CD4-positive, alpha-beta T cell treated with Interleukin-15 for 1 hour (primary cell): ENCODE data around the gene CREM.

ENCODE experiments used
- DNase-seq: peaks from one replicate; pipeline ENCODE4 v3.0.0-alpha.2; 2020

CREM gene

DNA sequence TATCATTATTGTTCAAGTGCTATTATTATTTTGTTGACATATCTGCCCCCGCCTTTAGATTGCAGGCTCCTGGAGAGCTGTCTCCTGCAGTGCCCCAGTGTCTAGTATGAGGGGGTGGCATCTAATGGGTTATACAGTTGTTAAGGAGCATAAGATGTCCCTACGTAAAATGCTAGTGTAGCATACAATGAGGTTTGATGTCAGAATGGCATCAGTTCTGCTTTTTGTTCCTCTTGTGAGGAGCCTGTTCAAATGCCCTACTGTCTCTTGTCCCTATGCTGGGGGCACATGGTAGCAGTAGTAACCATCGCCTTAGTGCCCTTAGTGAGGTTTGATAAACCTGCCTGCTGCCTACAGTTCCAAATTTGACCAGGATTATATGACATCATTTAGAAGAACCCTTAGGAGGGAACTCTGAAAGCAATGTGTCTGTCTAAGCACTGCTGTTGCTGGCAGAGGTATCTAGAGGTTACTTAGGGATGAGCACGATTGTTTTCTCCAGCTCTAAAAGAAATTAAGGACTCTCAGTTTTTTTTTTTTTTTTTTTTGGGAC is 9.7 kb downstream of the CREM start:
- DNase-seq, result peak; percentile 41

DNA sequence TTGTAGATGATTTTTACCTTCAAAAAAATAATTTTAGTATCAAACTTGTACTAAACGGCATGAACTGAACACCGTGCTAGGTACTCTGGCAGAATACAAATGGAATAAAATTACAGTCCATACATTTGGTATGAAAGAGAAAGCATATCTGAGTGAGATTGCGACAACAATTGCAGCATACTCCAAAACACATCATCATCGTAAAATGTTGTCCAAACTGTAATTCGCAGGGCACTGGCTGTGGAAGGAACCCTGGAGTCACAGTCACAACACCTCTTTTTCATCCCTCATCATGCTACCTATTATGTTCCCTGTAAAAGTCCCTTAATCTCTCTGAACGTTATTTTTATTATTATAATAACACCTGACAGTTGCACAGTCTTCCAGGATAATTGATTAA is 13.5 kb downstream of the CREM start:
- no peak for DNase-seq

DNA sequence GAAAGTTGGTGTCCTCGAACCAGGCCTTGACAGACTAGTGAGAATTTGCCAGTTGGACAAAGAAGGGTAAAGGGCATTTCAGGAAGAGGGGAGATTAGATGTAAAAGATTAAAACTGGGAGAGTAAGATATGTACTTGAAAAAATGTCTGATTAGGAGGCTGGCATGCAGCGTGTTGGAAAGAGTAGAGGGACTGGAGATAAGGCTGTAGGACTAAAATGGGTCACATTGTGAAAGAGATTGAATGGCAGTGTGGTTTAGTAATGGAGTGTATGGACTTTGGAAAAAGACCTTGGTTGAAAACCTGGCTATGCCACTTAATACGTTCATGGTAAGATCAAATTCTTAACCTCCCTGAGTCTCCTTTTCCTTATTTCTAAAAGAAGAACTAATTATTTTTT is 14.1 kb downstream of the CREM start:
- no peak for DNase-seq

DNA sequence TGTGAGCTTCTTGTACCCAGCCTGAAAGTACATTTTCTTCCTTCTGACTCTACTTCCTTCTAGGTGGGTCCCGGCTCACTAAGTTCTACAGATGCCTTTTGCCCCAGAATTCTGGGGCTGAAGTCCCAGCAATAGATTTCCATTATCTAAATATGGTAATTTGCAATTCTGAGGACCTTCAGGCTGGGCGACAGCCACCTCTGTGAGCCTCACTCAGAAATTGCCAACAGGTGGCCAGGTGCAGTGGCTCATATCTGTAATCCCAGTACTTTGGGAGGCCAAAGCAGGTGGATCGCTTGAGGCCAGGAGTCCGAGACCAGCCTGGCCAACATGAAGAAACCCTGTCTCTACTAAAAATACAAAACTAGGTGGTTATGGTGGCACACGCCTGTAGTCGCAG is 23.7 kb downstream of the CREM start:
- no peak for DNase-seq

DNA sequence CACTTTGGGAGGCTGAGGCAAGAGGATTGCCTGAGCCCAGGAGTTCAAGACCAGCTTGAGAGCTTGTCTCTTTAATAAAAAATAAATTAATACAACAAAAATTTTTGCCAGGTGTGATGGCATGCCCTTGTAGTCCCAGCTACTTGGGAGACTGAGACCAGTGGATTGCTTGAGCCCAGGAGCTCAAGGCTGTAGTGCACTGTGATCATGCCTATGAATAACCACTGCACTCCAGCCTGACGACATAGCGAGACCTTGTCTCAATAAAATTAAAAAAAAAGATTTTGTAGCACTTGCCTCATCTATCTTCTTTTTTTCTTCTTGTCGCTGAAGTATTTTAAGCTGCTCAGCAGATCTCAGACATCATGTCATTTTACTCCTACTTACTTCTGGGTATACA is 26.3 kb downstream of the CREM start:
- DNase-seq, result no peak

GRCh38 chr10:35153716-35154115 is 27.1 kb downstream of the CREM start:
- no peak for DNase-seq

DNA sequence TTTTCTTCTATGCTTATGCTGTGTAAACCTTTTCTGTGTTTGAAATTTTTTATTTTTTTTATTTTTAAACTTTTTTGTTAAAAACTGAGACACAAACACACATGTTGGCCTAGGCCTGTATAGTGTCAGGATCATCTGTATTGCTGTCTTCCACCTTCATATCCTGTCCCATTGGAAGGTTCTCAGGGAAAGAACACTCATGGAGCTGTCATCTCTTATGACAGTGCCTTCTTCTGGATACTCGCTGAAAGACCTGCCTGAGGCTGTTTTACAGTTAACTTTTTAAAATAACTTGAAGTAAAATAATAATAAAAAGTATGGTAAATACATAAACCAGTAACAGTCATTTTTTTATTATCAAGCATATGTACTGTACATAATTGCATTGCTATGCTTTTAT is 34.1 kb downstream of the CREM start:
- no peak for DNase-seq

GRCh38 chr10:35161906-35162305 is 35.3 kb downstream of the CREM start:
- DNase-seq, result no peak

GRCh38 chr10:35165136-35165535 is 38.5 kb downstream of the CREM start:
- DNase-seq, result no peak

GRCh38 chr10:35165811-35166210 is 39.2 kb downstream of the CREM start:
- no peak for DNase-seq

DNA sequence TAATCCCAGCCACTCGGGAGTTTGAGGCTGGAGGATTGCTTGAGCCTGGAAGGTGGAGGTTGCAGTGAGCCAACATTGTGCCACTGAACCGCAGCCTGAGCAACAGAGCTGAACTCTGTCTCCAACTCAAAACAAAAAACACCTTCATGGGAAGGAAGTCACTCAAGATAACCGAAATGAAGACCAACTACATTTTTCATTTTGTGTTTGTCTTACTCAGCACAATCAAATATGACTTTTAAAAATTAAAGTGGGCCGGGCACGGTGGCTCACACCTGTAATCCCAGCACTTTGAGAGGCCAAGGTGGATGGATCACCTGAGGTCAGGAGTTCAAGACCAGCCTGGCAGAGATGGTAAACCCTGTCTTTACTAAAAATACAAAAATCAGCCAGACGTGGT is 40.0 kb downstream of the CREM start:
- no peak for DNase-seq

DNA sequence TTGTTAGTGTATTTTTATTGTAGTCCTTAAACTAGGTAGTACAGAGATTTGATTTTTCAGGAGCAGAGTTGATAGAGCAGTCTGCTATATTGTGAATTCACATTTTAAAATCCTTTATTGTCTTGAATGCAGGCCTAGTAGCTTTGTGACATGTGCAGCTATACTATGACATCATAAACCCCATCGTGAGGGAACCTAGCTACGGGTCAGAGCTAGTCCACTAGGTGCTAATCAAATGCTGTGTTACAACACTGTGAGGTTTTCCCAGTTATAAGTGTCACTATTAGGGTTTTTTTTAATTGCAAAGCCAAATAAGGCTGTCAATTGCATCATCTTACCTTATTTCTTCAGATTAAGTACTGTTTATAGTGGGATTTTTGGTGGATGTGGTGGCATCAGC is 40.7 kb downstream of the CREM start:
- no peak for DNase-seq

DNA sequence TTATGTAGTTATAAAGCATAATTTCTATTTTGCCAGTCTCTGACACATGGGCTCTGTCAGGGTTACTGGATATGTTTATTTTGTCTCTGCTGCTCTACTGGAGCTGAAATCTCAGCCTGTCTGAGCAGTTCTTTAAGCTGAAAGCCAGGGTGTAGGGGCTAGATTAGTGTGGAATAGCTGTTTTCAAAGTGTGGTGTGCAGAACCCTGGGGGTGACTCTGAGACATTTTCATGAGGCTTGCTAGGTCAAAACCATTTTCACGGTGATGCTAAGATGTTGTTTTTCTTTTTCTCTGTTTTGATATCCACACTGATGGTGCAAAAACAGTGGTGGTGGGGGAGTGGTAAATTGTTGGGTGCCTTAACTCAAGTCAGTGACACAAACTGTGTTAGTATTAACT is 45.5 kb downstream of the CREM start:
- no peak for DNase-seq

DNA sequence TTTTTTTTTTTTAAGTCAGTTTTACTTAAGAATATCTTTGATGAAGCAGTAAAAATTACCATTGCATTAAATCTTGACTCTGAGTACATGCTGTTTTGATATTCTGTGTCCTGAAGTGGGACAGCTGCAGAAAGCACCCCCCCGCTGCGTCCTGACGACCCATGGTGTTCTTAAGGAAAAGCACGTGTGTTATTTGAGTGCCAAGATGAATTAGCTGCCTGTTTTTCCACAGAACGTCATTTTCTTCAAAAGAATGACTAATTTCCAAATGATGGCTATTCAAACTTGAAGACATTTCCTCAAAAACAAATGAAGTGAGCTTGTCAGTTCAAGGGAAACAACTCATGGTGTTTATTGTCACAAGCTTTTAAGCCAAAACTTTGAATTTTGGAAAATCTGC is 45.9 kb downstream of the CREM start:
- DNase-seq, result no peak

GRCh38 chr10:35178331-35178730 is 51.7 kb downstream of the CREM start:
- DNase-seq, result no peak

DNA sequence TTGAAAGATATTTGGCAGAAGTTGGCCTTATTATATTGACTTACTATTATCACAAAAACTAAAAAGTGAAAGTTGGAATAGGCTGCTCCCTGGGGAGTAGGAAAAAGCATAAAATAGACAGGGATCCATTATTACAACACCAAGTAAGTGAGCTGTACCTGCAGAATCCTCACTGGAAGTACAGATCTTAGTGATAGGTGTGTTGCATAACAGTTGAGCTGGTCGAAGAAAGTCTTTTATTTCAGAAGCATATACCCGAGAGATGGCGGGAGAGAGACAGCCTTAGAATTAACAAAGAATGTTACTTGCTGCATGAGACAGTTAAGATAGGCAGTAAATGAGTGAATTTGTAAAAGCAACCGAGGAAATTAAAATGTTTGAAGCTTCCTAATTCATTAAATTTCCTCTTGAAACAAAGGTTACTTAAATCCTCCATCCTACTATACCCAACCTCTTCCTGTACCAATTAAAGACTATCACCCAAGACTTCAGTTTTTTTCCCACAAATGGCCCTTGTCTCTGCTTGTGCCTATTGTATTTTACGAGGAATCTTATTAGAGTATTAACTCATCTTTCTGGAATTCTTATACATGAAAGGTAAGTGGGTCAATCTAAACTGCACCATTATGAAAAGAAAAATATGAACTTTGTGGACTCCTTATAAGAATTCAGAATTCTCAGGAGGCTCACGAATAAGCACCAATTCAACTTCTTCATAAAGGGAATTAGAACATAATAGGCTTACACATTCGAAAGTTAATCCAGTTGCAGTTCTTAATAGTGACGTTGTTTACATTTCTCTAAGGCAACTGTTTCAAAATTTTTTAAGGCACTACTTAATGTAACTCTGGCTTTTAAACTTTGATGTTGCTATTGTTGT is 56.2 kb downstream of the CREM start:
- DNase-seq, result no peak

DNA sequence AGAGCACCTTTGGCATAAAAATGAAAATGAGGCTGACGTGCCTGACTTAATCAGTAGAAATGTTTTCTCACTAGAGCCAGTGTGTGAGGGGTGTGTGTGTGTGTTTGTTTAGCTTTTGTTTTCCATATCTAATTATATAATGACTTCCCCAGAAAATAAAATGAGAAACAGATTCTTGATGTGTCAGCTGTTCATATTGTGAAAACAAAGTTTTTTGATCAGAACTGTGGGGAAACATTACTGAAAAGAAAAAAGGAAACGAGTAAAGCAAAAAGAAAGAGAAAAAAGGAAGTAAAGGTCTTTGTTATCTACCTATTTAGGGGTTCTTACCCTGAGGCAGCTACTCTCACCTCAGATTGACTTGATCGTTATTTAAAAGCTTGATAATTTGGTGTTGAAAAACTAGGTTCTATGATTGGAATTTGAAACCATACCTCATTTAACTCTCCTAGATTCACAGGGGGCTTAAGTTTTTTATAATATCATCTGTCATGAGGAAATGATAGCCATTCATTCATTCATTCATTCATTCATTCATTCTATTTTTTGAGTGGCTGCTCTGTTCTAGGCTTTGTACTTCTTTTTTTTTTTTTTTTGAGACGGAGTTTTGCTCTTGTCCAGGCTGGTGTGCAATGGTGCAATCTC is 58.0 kb downstream of the CREM start:
- DNase-seq, result no peak

GRCh38 chr10:35185260-35186034 is 58.8 kb downstream of the CREM start:
- DNase-seq, result no peak

GRCh38 chr10:35188954-35189353 is 62.3 kb downstream of the CREM start:
- no peak for DNase-seq

GRCh38 chr10:35191523-35191922 is 64.9 kb downstream of the CREM start:
- DNase-seq, result peak; percentile 17

DNA sequence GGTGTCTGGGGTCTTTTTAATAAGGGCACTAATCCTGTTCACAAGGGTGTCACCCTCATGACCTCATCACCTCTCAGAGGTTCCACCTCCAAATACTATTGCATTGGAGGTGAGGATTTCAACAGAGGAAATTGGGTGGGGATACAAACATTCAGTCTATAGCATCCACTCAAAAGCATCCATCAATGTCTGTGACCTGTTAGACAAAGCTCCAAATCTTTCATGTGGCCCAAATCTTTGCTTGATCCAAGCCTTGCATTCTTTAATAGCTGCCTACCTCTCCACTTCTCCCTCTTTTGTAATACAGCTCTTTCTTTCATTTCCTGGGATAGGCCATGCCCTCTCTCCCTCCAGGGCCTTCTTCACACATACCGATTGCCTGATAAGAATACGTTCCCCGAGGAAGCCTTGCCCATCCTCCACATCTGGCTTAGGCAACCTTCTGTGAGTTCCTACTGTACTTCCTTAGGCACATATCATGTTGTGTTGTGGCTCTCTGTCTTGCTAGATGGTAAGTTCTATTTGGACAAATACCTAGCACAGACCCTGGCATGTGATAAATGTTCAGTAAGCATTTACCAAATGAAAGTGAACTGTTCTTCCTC is 66.1 kb downstream of the CREM start:
- no peak for DNase-seq

GRCh38 chr10:35194471-35194870 is 67.8 kb downstream of the CREM start:
- DNase-seq, result no peak

DNA sequence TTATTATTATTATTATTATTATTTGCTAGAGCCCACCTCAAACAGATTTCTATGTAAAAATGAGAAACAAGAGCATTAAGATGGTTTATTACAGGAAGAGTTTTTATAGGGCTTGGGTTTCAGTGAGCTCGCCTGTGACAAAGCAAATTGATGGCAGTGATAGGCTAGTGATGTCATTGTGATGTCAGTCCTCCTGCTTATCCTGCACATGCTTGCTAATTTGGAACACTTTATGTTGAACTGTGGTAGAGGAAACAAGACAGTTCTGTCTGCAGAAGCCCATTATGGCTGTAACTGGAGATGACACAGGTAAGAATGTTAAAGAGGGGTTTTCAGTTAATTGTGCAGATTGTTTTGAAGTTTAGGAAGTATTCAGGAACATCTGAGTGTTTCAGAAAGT is 68.3 kb downstream of the CREM start:
- peak; percentile 78 for DNase-seq
